Activated CD8-positive, alpha-beta memory T cell treated with anti-CD3 and anti-CD28 coated beads, Interleukin-2, amount 10 ng/mL, durations not matched to agents 7 days and 5 days (primary cell): Measurements from ENCODE around the gene NCR1. TPM values are rescaled to one million over a fixed set of nuclear protein-coding genes. Genes with fewer than 3 reads are reported as not detected.
"Not testable (repeated sequence)": the region's sequence is repeated elsewhere in the genome, so short reads cannot be mapped to it uniquely, and the experiment has no call there.

Experiments used
- ATAC-seq: fragments of 150-1000 bp; cut with Tn5 transposase; one replicate; pipeline ENCODE4 v1.10.0; 2021; ENCODE audit warnings: moderate library complexity
- CTCF ChIA-PET: fragments of 350-600 bp; sonication (Branson Sonifier 250); formaldehyde crosslinking; loops from one replicate; lab custom pipeline; 2021; ENCODE audit warnings: antibody characterized with exemption; lab: Charles Lee
- DNase-seq: peaks from one replicate; pipeline ENCODE4 v3.0.0-alpha.2; 2020
- H3K27ac Mint-ChIP-seq: one replicate; pipeline ENCODE4 v1.8.0; 2021; ENCODE audit warnings: mild to moderate bottlenecking, mixed read lengths
- H3K27me3 Mint-ChIP-seq: one replicate; pipeline ENCODE4 v1.8.0; 2021; ENCODE audit warnings: mixed read lengths
- H3K36me3 Mint-ChIP-seq: one replicate; pipeline ENCODE4 v1.8.0; 2021; ENCODE audit warnings: mild to moderate bottlenecking, mixed read lengths
- H3K4me1 Mint-ChIP-seq: one replicate; pipeline ENCODE4 v1.8.0; 2021; ENCODE audit warnings: mixed read lengths
- H3K4me3 Mint-ChIP-seq: one replicate; pipeline ENCODE4 v1.8.0; 2021; ENCODE audit warnings: mild to moderate bottlenecking, moderate library complexity, mixed read lengths
- H3K9me3 Mint-ChIP-seq: one replicate; pipeline ENCODE4 v1.8.0; 2022; ENCODE audit warnings: low read depth, mixed read lengths
- total RNA-seq, 2 experiments: library from RNA; stranded (reverse); gene quantifications; one replicate each; pipeline ENCODE4 v1.2.3, GENCODE V29; 2021

NCR1 gene
- total RNA-seq, 2 experiments from 2014 or later, result 0.80 to 2.5 TPM

DNA sequence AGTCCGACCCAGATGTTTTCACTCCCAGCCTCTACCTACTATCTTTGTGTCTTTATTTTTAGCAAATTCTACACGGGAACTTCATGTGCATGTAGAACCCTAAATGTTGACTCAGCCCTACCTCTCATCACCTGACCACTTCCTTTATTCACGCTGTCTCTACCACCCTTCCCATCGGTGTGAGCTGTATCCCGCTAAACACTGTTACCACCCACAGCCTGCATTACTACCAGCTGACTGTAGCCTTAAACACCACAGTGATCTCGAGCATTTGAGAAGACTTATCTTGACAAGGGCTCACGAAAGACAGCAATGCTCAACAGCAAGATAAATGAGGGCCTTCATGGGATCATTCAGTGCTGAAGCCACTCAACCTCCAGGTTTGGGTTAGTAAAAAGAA, 15.1 kb downstream of the NCR1 start:
- DNase-seq (peak; percentile 50), ATAC-seq (peak; percentile 65)
- H3K4me3 Mint-ChIP-seq, result no peak overlapping the region
- H3K9me3 Mint-ChIP-seq, result peaks cover 5% of the 10 kb centered on the region
- no peak overlapping the region for H3K27ac Mint-ChIP-seq
- H3K27me3 Mint-ChIP-seq, result no peaks in the 10 kb centered on the region
- H3K36me3 Mint-ChIP-seq, result peaks cover 3% of the 10 kb centered on the region
- H3K4me1 Mint-ChIP-seq, result peaks cover 12% of the 10 kb centered on the region
- CTCF ChIA-PET, result no interaction called here

DNA sequence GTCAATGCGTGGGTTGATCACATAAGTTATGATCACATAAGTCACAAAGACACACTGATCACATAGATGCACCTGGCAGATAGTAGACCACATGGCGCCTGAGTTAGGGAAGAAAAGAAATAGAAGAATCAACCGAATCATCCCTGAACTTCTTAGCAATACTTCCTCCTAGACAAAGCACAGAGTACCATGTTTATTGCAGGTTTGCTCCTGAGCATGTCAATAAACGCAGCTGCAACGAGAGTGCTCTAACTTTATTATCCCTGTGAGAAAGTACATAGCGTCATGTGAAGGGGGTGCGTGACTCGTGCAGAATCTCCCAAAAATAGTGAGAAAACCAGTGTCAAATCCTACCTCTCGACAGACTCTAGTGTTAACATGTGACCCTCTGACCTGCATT, 17.3 kb downstream of the NCR1 start:
- peaks cover 5% of the 10 kb centered on the region for H3K4me1 Mint-ChIP-seq
- no peak overlapping the region for H3K4me3 Mint-ChIP-seq
- no peaks in the 10 kb centered on the region for H3K27me3 Mint-ChIP-seq
- peaks cover 8% of the 10 kb centered on the region for H3K9me3 Mint-ChIP-seq
- CTCF ChIA-PET, result interaction anchor here (1.2 kb wide), 1 partner anchor 42 kb away, joined by 3 read pairs; no protein-coding TSS in a partner anchor
- H3K27ac Mint-ChIP-seq, result no peak overlapping the region
- ATAC-seq (no peak), DNase-seq (no peak)
- peaks cover 5% of the 10 kb centered on the region for H3K36me3 Mint-ChIP-seq

GRCh38 chr19:54928299-54928698, 22.4 kb downstream of the NCR1 start:
- DNase-seq (no peak), ATAC-seq (no peak)
- H3K27me3 Mint-ChIP-seq, result no peaks in the 10 kb centered on the region
- H3K27ac Mint-ChIP-seq, result no peak overlapping the region
- H3K36me3 Mint-ChIP-seq, result peaks cover 5% of the 10 kb centered on the region
- H3K4me1 Mint-ChIP-seq, result no peaks in the 10 kb centered on the region
- no peak overlapping the region for H3K4me3 Mint-ChIP-seq
- CTCF ChIA-PET, result no interaction called here
- H3K9me3 Mint-ChIP-seq, result peaks cover 14% of the 10 kb centered on the region

DNA sequence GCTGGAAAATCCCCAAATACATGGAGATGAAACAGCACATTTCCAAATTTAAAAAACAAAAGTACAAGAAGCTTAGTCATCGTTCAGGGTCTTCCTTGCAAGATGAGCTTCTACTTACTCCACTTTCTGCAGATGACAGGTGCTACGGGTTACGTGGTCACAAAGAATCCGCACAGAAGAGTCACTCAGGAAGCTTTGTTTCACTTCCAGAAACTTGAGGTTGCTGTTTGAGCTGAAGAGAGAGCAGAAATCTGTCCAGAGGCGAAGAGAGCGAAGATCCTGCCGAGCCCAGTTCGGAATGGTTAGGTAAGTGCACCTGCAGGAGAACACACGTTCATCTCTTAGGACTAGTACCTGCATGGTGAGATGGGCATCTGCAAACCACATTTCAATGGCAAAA, 32.0 kb downstream of the NCR1 start:
- Mint-ChIP-seq H3K4me3 (peak overlapping the region; percentile 11), H3K4me1 (peaks cover 15% of the 10 kb centered on the region), H3K36me3 (no peaks in the 10 kb centered on the region), H3K9me3 (peaks cover 2% of the 10 kb centered on the region), H3K27me3 (peaks cover 21% of the 10 kb centered on the region), H3K27ac (peak overlapping the region; percentile 17)
- CTCF ChIA-PET, result interaction anchor here (0.7 to 1.2 kb wide), 5 partner anchors 11 to 204 kb away, joined by 3 to 5 read pairs (median 3); partner anchors contain the start of gene RDH13
- peak; percentile 49 for ATAC-seq
- DNase-seq, result peak; percentile 66

DNA sequence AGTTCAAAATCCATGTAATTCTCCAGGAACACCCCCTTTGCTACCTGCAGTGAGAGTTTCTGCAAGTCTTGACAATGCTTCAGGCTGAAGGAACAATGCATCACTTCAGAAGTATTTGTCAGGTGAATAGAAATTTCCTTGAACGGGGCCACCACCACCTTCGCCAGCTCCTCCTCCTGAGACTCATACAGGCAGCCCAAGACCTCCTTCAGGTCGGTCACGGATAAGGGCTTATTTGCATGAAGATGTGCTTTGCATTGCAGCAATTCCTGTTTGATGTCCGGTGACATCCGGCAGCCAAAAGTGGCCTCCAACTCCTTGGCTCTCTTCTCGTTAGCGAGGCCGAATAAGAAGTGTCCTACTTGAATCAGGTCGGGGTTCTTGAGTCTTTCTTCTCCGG, 33.0 kb downstream of the NCR1 start:
- CTCF ChIA-PET, result interaction anchor here (0.6 kb wide), 1 partner anchor 126 kb away, joined by 3 read pairs; no protein-coding TSS in a partner anchor
- peaks cover 21% of the 10 kb centered on the region for H3K27me3 Mint-ChIP-seq

GRCh38 chr19:54939538-54939937, 33.6 kb downstream of the NCR1 start:
- not testable (repeated sequence) for H3K4me3 Mint-ChIP-seq, H3K9me3 Mint-ChIP-seq, DNase-seq, ATAC-seq, H3K27ac Mint-ChIP-seq, H3K36me3 Mint-ChIP-seq
- CTCF ChIA-PET, result interaction anchor here (0.6 kb wide), 1 partner anchor 125 kb away, joined by 3 read pairs; no protein-coding TSS in a partner anchor
- Mint-ChIP-seq H3K27me3 (peaks cover 21% of the 10 kb centered on the region), H3K4me1 (peaks cover 15% of the 10 kb centered on the region)

More for the DNA sequence above, 33.0 kb downstream of the NCR1 start:
- no peak for DNase-seq
- Mint-ChIP-seq H3K36me3 (no peaks in the 10 kb centered on the region), H3K27ac (no peak overlapping the region), H3K9me3 (peaks cover 2% of the 10 kb centered on the region), H3K4me3 (no peak overlapping the region), H3K4me1 (peaks cover 15% of the 10 kb centered on the region)
- no peak for ATAC-seq

- H3K27ac Mint-ChIP-seq, H3K9me3 Mint-ChIP-seq, H3K4me1 Mint-ChIP-seq, ATAC-seq, H3K36me3 Mint-ChIP-seq, DNase-seq, CTCF ChIA-PET, H3K4me3 Mint-ChIP-seq: not testable (repeated sequence)
- peaks cover 18% of the 10 kb centered on the region for H3K27me3 Mint-ChIP-seq
Measured at GRCh38 chr19:54943772-54944361, 37.9 kb downstream of the NCR1 start.

GRCh38 chr19:54947381-54947780, 41.4 kb downstream of the NCR1 start, which contains the start of gene NLRP7:
Gene NLRP7, minus strand, starts transcription at chr19:54947530.
- no peaks in the 10 kb centered on the region for H3K9me3 Mint-ChIP-seq

DNA sequence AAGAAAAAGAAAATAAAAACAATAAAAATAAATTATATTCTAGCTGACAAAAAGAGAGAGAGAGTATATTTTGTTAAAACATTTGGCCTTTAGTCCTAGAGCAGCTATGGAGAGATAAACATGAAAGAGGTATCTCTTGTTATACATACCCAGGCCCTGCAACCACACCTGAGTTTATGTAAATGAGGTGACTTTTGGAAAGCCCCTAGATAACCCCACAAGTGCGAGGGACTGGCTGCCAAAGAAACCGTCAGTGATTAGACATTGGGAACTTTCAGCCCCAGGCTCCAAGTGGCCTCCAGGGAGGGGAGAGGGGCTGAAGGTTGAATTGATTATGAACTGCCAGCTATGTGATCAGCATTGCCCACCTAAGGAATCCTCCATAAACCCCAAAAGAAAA, 43.5 kb downstream of the NCR1 start:
- no peaks in the 10 kb centered on the region for H3K27me3 Mint-ChIP-seq
- H3K4me3 Mint-ChIP-seq, result no peak overlapping the region
- H3K36me3 Mint-ChIP-seq, result no peaks in the 10 kb centered on the region
- CTCF ChIA-PET, result interaction anchor here (0.7 kb wide), 1 partner anchor 11 kb away, joined by 3 read pairs; no protein-coding TSS in a partner anchor
- peaks cover 2% of the 10 kb centered on the region for H3K4me1 Mint-ChIP-seq
- no peak overlapping the region for H3K27ac Mint-ChIP-seq
- no peaks in the 10 kb centered on the region for H3K9me3 Mint-ChIP-seq
- no peak for ATAC-seq
- DNase-seq, result no peak

More at GRCh38 chr19:54947381-54947780, 41.4 kb downstream of the NCR1 start, which contains the start of gene NLRP7:
- Mint-ChIP-seq H3K27me3 (no peaks in the 10 kb centered on the region), H3K36me3 (no peaks in the 10 kb centered on the region), H3K27ac (no peak within 1 kb of the TSS), H3K4me1 (peaks cover 2% of the 10 kb centered on the region), H3K4me3 (no peak within 1 kb of the TSS)
- CTCF ChIA-PET, result no interaction called here
- DNase-seq (no peak), ATAC-seq (no peak)

GRCh38 chr19:54950580-54950979, 44.6 kb downstream of the NCR1 start:
- H3K4me1 Mint-ChIP-seq, H3K36me3 Mint-ChIP-seq, H3K9me3 Mint-ChIP-seq, H3K4me3 Mint-ChIP-seq, DNase-seq, H3K27ac Mint-ChIP-seq, H3K27me3 Mint-ChIP-seq, ATAC-seq, CTCF ChIA-PET: not testable (repeated sequence)

DNA sequence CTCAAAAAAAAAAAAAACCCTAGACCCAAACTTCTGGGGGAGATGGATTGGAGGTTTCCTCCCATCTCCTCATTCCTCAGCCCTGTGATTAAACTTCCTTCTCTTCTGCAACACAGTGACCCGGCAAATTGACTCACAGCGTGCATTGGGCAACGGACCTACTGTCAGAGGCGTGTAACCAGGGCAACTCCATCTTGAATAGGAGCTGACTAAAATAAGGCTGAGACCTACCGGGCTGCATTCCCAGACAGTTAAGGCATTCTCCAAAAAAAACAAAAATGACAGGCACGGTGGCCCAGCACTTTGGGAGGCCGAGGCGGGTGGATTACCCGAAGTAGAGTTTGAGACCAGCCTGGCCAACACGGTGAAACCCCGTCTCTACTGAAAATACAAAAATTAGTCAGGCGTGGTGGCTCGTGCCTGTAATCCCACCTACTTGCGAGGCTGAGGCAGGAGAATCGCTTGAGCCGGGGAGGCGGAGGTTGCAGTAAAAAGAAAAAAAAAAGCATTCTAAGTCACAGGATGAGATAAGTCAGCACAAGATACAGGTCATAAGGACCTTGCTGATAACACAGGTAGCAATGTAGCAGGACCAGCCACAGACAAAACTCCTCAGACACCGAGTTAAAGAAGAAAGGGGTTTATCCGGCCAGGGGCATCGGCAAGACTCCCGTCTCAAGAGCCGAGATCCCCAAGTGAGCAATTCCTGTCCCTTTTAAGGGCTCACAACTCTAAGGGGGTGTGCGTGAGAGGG, 46.8 kb downstream of the NCR1 start:
- Mint-ChIP-seq H3K27me3 (no peaks in the 10 kb centered on the region), H3K4me1 (peaks cover 2% of the 10 kb centered on the region), H3K36me3 (no peaks in the 10 kb centered on the region), H3K9me3 (no peaks in the 10 kb centered on the region), H3K27ac (no peak overlapping the region), H3K4me3 (no peak overlapping the region)
- ATAC-seq, result no peak
- no peak for DNase-seq
- CTCF ChIA-PET, result no interaction called here

DNA sequence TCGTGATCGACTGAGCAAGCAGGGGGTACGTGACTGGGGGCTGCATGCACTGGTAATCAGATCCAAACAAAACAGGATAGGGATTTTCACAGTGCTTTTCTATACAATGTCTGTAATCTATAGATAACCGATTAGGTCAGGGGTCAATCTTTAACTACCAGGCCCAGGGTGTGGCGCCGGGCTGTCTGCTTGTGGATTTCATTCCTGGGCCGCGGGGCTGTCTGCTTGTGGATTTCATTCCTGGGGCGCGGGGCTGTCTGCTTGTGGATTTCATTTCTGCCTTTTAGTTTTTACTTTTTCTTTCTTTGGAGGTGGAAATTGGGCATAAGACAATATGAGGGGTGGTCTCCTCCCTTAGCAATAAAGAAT, 47.4 kb downstream of the NCR1 start:
- H3K27ac Mint-ChIP-seq, ATAC-seq, DNase-seq, H3K4me1 Mint-ChIP-seq, CTCF ChIA-PET, H3K27me3 Mint-ChIP-seq, H3K4me3 Mint-ChIP-seq, H3K9me3 Mint-ChIP-seq, H3K36me3 Mint-ChIP-seq: not testable (repeated sequence)

GRCh38 chr19:54955376-54955775, 49.4 kb downstream of the NCR1 start:
- Mint-ChIP-seq H3K36me3 (no peaks in the 10 kb centered on the region), H3K9me3 (no peaks in the 10 kb centered on the region), H3K27me3 (no peaks in the 10 kb centered on the region), H3K27ac (no peak overlapping the region), H3K4me1 (peaks cover 13% of the 10 kb centered on the region), H3K4me3 (no peak overlapping the region)
- CTCF ChIA-PET, result no interaction called here
- ATAC-seq (no peak), DNase-seq (no peak)

GRCh38 chr19:54959840-54960239, 53.9 kb downstream of the NCR1 start:
- no peaks in the 10 kb centered on the region for H3K36me3 Mint-ChIP-seq
- no peak overlapping the region for H3K27ac Mint-ChIP-seq
- peaks cover 11% of the 10 kb centered on the region for H3K4me1 Mint-ChIP-seq
- no peaks in the 10 kb centered on the region for H3K27me3 Mint-ChIP-seq
- H3K4me3 Mint-ChIP-seq, result peak overlapping the region; percentile 16
- CTCF ChIA-PET, result no interaction called here
- no peaks in the 10 kb centered on the region for H3K9me3 Mint-ChIP-seq
- DNase-seq (no peak), ATAC-seq (peak; percentile 45)
